Trophoblast cell (in vitro differentiated cells and primary cell): ENCODE results near the gene SLC9A6.

ENCODE experiments used
- DNase-seq, 2 donors: peaks; one replicate each; pipeline ENCODE4 v3.0.0-alpha.2; 2016
- H2AFZ ChIP-seq: 2 replicates; pipeline ENCODE4 v1.6.1; 2013; ENCODE audit warnings: low read length, moderate library complexity, mild to moderate bottlenecking; ENCODE audit not compliant: insufficient read depth, poor library complexity
- H2AK5ac ChIP-seq: 2 replicates; pipeline ENCODE4 v1.6.1; 2013; ENCODE audit warnings: mild to moderate bottlenecking, low read length
- H2BK120ac ChIP-seq: 2 replicates; pipeline ENCODE4 v1.6.1; 2013; ENCODE audit warnings: low read length, mild to moderate bottlenecking, moderate library complexity; ENCODE audit not compliant: insufficient read depth, poor library complexity
- H2BK12ac ChIP-seq: 2 replicates; pipeline ENCODE4 v1.6.1; 2013; ENCODE audit warnings: mild to moderate bottlenecking, low read length, moderate library complexity
- H2BK5ac ChIP-seq: 2 replicates; pipeline ENCODE4 v1.6.1; 2013; ENCODE audit warnings: low read length, low read depth, moderate library complexity, mild to moderate bottlenecking; ENCODE audit not compliant: poor library complexity
- H3K14ac ChIP-seq: 2 replicates; pipeline ENCODE4 v1.6.1; 2013; ENCODE audit warnings: mild to moderate bottlenecking, low read length
- H3K18ac ChIP-seq: 2 replicates; pipeline ENCODE4 v1.6.1; 2013; ENCODE audit warnings: mild to moderate bottlenecking, low read length
- H3K23ac ChIP-seq: 2 replicates; pipeline ENCODE4 v1.6.1; 2013; ENCODE audit warnings: low read length
- H3K27ac ChIP-seq: 2 replicates; pipeline ENCODE4 v1.5.1; 2013; ENCODE audit warnings: low read depth, mild to moderate bottlenecking, inconsistent platforms, low read length, moderate library complexity
- H3K27me3 ChIP-seq: 2 replicates; pipeline ENCODE4 v1.6.1; 2013; ENCODE audit warnings: inconsistent platforms, mild to moderate bottlenecking, low read length, moderate library complexity; ENCODE audit not compliant: insufficient read depth
- H3K36me3 ChIP-seq, 2 experiments: 1 replicate in 1 of 2; 2 replicates in 1 of 2; pipeline ENCODE4 v1.6.1; 2013; ENCODE audit warnings: low read length in 2 of 2, mild to moderate bottlenecking in 2 of 2, moderate library complexity in 1 of 2; ENCODE audit not compliant: insufficient read depth in 2 of 2, control insufficient read depth in 1 of 2
- H3K4ac ChIP-seq: 2 replicates; pipeline ENCODE4 v1.6.1; 2013; ENCODE audit warnings: low read depth, mild to moderate bottlenecking, low read length, moderate library complexity
- H3K4me1 ChIP-seq, 2 experiments: 1 replicate in 1 of 2; 2 replicates in 1 of 2; pipeline ENCODE4 v1.6.1; 2013; ENCODE audit warnings: low read length in 2 of 2, mild to moderate bottlenecking in 2 of 2, moderate library complexity in 1 of 2; ENCODE audit not compliant: insufficient read depth in 2 of 2, control insufficient read depth in 1 of 2
- H3K4me2 ChIP-seq: 2 replicates; pipeline ENCODE4 v1.6.1; 2013; ENCODE audit warnings: inconsistent platforms, mild to moderate bottlenecking, low read length, moderate library complexity
- H3K4me3 ChIP-seq: 2 replicates; pipeline ENCODE4 v1.5.1; 2013; ENCODE audit warnings: mild to moderate bottlenecking, low read depth, low read length, inconsistent platforms
- H3K79me1 ChIP-seq: one replicate; pipeline ENCODE4 v1.6.1; 2013; ENCODE audit warnings: low read length
- H3K79me2 ChIP-seq: 2 replicates; pipeline ENCODE4 v1.6.1; 2013; ENCODE audit warnings: low read length, mild to moderate bottlenecking; ENCODE audit not compliant: control insufficient read depth, insufficient read depth, poor library complexity
- H3K9ac ChIP-seq: 2 replicates; pipeline ENCODE4 v1.6.1; 2013; ENCODE audit warnings: mild to moderate bottlenecking, low read length
- H3K9me3 ChIP-seq: 2 replicates; pipeline ENCODE4 v1.6.1; 2013; ENCODE audit warnings: low read depth, mild to moderate bottlenecking, control low read depth, inconsistent platforms, low read length; ENCODE audit not compliant: insufficient read depth
- H4K12ac ChIP-seq: 2 replicates; pipeline ENCODE4 v1.6.1; 2013; ENCODE audit warnings: low read depth, mild to moderate bottlenecking, low read length, moderate library complexity
- H4K8ac ChIP-seq: 2 replicates; pipeline ENCODE4 v1.6.1; 2013; ENCODE audit warnings: low read depth, mild to moderate bottlenecking, low read length, moderate library complexity
- H4K91ac ChIP-seq: one replicate; pipeline ENCODE4 v1.6.1; 2013; ENCODE audit warnings: low read depth, mild to moderate bottlenecking, low read length, moderate library complexity
- WGBS: extraction: QIAGEN DNeasy Blood & Tissue Kit; methylation state at CpG from one replicate; pipeline ENCODE4 v1.1.7; 2013; ENCODE audit warnings: missing lambda C conversion rate; ENCODE audit not compliant: insufficient read length, insufficient coverage; ENCODE audit errors: extremely low coverage; 5-methylcytosine and 5-hydroxymethylcytosine counted together

SLC9A6 gene

GRCh38 chrX:136046295-136047015, 61.2 kb downstream of the SLC9A6 start:
- H2BK12ac ChIP-seq, result no peak overlapping the region

GRCh38 chrX:136047016-136047642, 61.9 kb downstream of the SLC9A6 start:
- Histone ChIP-seq H3K4me2 (no peak overlapping the region), H2AFZ (no peak overlapping the region), H3K4me1 (no peaks in the 10 kb centered on the region), H3K9ac (no peak overlapping the region), H2BK120ac (no peak overlapping the region), H4K12ac (no peak overlapping the region), H4K91ac (no peak overlapping the region), H2AK5ac (no peak overlapping the region), H3K9me3 (no peaks in the 10 kb centered on the region), H3K23ac (no peak overlapping the region), H3K14ac (no peak overlapping the region), H2BK5ac (no peak overlapping the region), H2BK12ac (no peak overlapping the region), H3K36me3 (peaks cover 2% of the 10 kb centered on the region in 2 experiments), H3K18ac (no peak overlapping the region), H3K79me1 (no peaks in the 10 kb centered on the region), H4K8ac (no peak overlapping the region), H3K4me3 (no peak overlapping the region), H3K79me2 (no peaks in the 10 kb centered on the region), H3K27ac (no peak overlapping the region), H3K4ac (no peak overlapping the region), H3K27me3 (no peaks in the 10 kb centered on the region)
- no CpG with 5 or more reads among the region's 2 CpGs for WGBS
- DNase-seq, result no peak

More at GRCh38 chrX:136046295-136047015, 61.2 kb downstream of the SLC9A6 start:
- no peak overlapping the region for H3K4ac ChIP-seq
- no peak overlapping the region for H4K12ac ChIP-seq
- no peak overlapping the region for H3K14ac ChIP-seq
- H3K9ac ChIP-seq, result no peak overlapping the region
- H3K4me1 ChIP-seq, result no peaks in the 10 kb centered on the region
- no peak overlapping the region for H4K91ac ChIP-seq
- no peak overlapping the region for H3K27ac ChIP-seq
- H3K4me2 ChIP-seq, result no peak overlapping the region
- H3K4me3 ChIP-seq, result no peak overlapping the region
- H2BK120ac ChIP-seq, result no peak overlapping the region
- H3K36me3 ChIP-seq, result peaks cover 2 to 5% of the 10 kb centered on the region in 2 experiments
- no peaks in the 10 kb centered on the region for H3K79me1 ChIP-seq
- no peaks in the 10 kb centered on the region for H3K9me3 ChIP-seq
- no peak overlapping the region for H4K8ac ChIP-seq
- H3K23ac ChIP-seq, result no peak overlapping the region
- no CpG with 5 or more reads among the region's 13 CpGs for WGBS
- H2BK5ac ChIP-seq, result no peak overlapping the region
- no peak overlapping the region for H2AFZ ChIP-seq
- no peaks in the 10 kb centered on the region for H3K27me3 ChIP-seq
- no peak overlapping the region for H3K18ac ChIP-seq
- H2AK5ac ChIP-seq, result no peak overlapping the region
- DNase-seq, result no peak
- H3K79me2 ChIP-seq, result no peaks in the 10 kb centered on the region

GRCh38 chrX:136047969-136048368, 62.7 kb downstream of the SLC9A6 start:
- no peaks in the 10 kb centered on the region for H3K79me2 ChIP-seq
- no peak overlapping the region for H4K8ac ChIP-seq
- H3K36me3 ChIP-seq, result peaks cover 2% of the 10 kb centered on the region in 2 experiments
- no peak overlapping the region for H3K4me3 ChIP-seq
- no peak overlapping the region for H2BK120ac ChIP-seq
- no peak overlapping the region for H3K4ac ChIP-seq
- H4K12ac ChIP-seq, result no peak overlapping the region
- H3K14ac ChIP-seq, result no peak overlapping the region
- no peak overlapping the region for H2AFZ ChIP-seq
- H2AK5ac ChIP-seq, result no peak overlapping the region
- no peaks in the 10 kb centered on the region for H3K27me3 ChIP-seq
- H3K4me1 ChIP-seq, result no peaks in the 10 kb centered on the region
- H3K27ac ChIP-seq, result no peak overlapping the region
- no peak overlapping the region for H3K4me2 ChIP-seq
- no peak for DNase-seq
- no peak overlapping the region for H2BK12ac ChIP-seq
- no peak overlapping the region for H2BK5ac ChIP-seq
- no peak overlapping the region for H3K18ac ChIP-seq
- WGBS, result no CpG with 5 or more reads among the region's 4 CpGs
- no peak overlapping the region for H3K9ac ChIP-seq
- H3K9me3 ChIP-seq, result no peaks in the 10 kb centered on the region
- H3K23ac ChIP-seq, result no peak overlapping the region
- H4K91ac ChIP-seq, result no peak overlapping the region
- no peaks in the 10 kb centered on the region for H3K79me1 ChIP-seq

GRCh38 chrX:136048446-136048845, 63.2 kb downstream of the SLC9A6 start:
- no peak overlapping the region for H3K27ac ChIP-seq
- H4K91ac ChIP-seq, result no peak overlapping the region
- no peak overlapping the region for H3K4me3 ChIP-seq
- H2AFZ ChIP-seq, result no peak overlapping the region
- no peaks in the 10 kb centered on the region for H3K79me2 ChIP-seq
- H3K18ac ChIP-seq, result no peak overlapping the region
- H3K36me3 ChIP-seq, result peaks cover 2% of the 10 kb centered on the region in 2 experiments
- H2AK5ac ChIP-seq, result no peak overlapping the region
- H2BK5ac ChIP-seq, result no peak overlapping the region
- no peak overlapping the region for H3K23ac ChIP-seq
- H4K12ac ChIP-seq, result no peak overlapping the region
- H4K8ac ChIP-seq, result no peak overlapping the region
- H3K4ac ChIP-seq, result no peak overlapping the region
- H3K4me1 ChIP-seq, result no peaks in the 10 kb centered on the region
- H3K9me3 ChIP-seq, result no peaks in the 10 kb centered on the region
- H3K14ac ChIP-seq, result no peak overlapping the region
- no peaks in the 10 kb centered on the region for H3K79me1 ChIP-seq
- DNase-seq, result no peak
- no peak overlapping the region for H3K4me2 ChIP-seq
- no peak overlapping the region for H2BK120ac ChIP-seq
- H3K9ac ChIP-seq, result no peak overlapping the region
- no CpG with 5 or more reads among the region's 1 CpG for WGBS
- no peaks in the 10 kb centered on the region for H3K27me3 ChIP-seq
- no peak overlapping the region for H2BK12ac ChIP-seq
